Right lobe of liver (tissue), 6 donors: ENCODE measurements around the gene ZNF785. TPM values are rescaled to one million over a fixed set of nuclear protein-coding genes. Genes with fewer than 3 reads are reported as not detected.

Source experiments
- ATAC-seq, 4 donors: fragments of 200-7000 bp; cut with Tn5 transposase; one replicate each; pipeline ENCODE4 v1.9.1; 2020; ENCODE audit warnings: mild to moderate bottlenecking in 4 of 4, moderate library complexity in 4 of 4
- DNase-seq, 3 donors: peaks; one replicate each; pipeline ENCODE4 v3.0.0-alpha.2; 2020
- H3K27ac ChIP-seq, 3 donors: fragments of 200-600 bp; one replicate each; pipeline ENCODE4 v1.8.0; 2022
- H3K27me3 ChIP-seq, 2 donors: fragments of 200-600 bp; one replicate each; pipeline ENCODE4 v1.8.0; 2022
- H3K36me3 ChIP-seq, 4 donors: fragments of 200-600 bp; sonication (generic) in 1 of 4; one replicate each; pipeline versions ENCODE4 v1.5.1 to v1.8.0; 2017 to 2022; ENCODE audit warnings: control low read depth in 1 of 4
- H3K4me1 ChIP-seq, 4 donors: fragments of 200-600 bp; sonication (generic) in 1 of 4; one replicate each; pipeline versions ENCODE4 v1.5.1 to v1.8.0; 2017 to 2022; ENCODE audit warnings: control low read depth in 1 of 4
- H3K4me3 ChIP-seq, 3 donors: fragments of 200-600 bp; one replicate each; pipeline ENCODE4 v1.8.0; 2022
- H3K9me3 ChIP-seq, 4 donors: fragments of 200-600 bp; sonication (generic) in 1 of 4; one replicate each; pipeline versions ENCODE4 v1.5.1 to v1.8.0; 2017 to 2022; ENCODE audit warnings: control low read depth in 1 of 4
- POLR2A ChIP-seq: fragments of 450-650 bp; IDR thresholded peaks from one replicate; pipeline ENCODE4 v1.6.1; 2017; ENCODE audit warnings: antibody characterized with exemption, mild to moderate bottlenecking
- WGBS: methylation state at CpG from one replicate; pipeline ENCODE4 v1.1.6; 2018; ENCODE audit warnings: low coverage, low lambda C conversion rate; ENCODE audit not compliant: insufficient coverage; ENCODE audit errors: missing lambda C conversion rate; 5-methylcytosine and 5-hydroxymethylcytosine counted together
- intact Hi-C, 2 donors: fragments of 100-400 bp; cut with DNase I; formaldehyde crosslinking; loops; one replicate each; pipeline versions ENCODE4 v1.11.2 to v1.14.1; 2022
- total RNA-seq, 6 experiments: library from RNA; depleted of rRNA in 2 of 6; stranded (reverse); fragments of >200 nt in 2 of 6; fragmentation: NEBNext Ultra II Directional in 3 of 6; extraction: Animal tissue kit (Norgen Biotek cat#: 25700) in 3 of 6; gene quantifications; one replicate each; pipeline versions ENCODE4 v1.1.0 to v1.2.4, GENCODE V29; 2016 to 2023
- TF ChIP-seq, protein P1 (sequence below), 4 donors: fragments of 200-600 bp in 3 of 4; fragments of 450-650 bp in 1 of 4; IDR thresholded peaks; one replicate each; pipeline versions ENCODE4 v1.5.1 to v1.8.0; 2016 to 2022; ENCODE audit warnings: antibody characterized with exemption in 4 of 4, mild to moderate bottlenecking in 2 of 4
- donor health status: DM: no; HTN: yes; CAD: no.
- donor health status: DM: no; HTN: no; CAD: no.
- donor health status: DM: no; HTN: no; CAD: no.
- donor health status: DM: no; HTN: yes; CAD: no.
- donor health status: DM: no; HTN: yes; CAD: no.

The ZNF785 gene
- total RNA-seq, 6 experiments from 2014 or later: 2.4 to 6.5 (median 5.6) TPM

DNA sequence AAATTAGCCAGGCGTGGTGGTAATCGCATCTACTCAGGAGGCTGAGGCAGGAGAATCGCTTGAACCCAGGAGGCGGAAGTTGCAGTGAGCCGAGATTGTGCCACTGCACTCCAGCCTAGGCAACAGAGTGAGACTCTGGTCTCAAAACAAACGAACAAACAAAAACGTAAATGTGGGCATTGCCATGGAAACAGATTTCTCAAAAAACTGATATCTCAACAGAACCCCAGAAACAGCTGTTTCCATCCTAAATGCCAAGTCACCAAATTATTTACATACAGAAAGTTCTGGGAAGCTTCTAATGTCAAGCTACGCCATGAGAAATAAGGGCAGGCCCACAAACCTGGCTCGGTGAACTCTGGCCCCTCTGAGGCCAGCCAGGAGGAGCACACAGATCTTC lies 40.7 kb upstream of the ZNF785 start:
- Histone ChIP-seq H3K27me3 (no peaks in the 10 kb centered on the region), H3K36me3 (no peaks in the 10 kb centered on the region), H3K4me1 (peaks cover 0 to 23% (median 4%) of the 10 kb centered on the region in 4 donors), H3K4me3 (no peak overlapping the region), H3K27ac (no peak overlapping the region), H3K9me3 (no peaks in the 10 kb centered on the region)
- no peak for DNase-seq
- intact Hi-C loops: loop anchor here in 1 of 2 donors (10.0 kb wide), 1 partner anchor 201 kb away; no protein-coding TSS in a partner anchor
- TF ChIP-seq POLR2A: no peak
- TF ChIP-seq, protein P1, sequence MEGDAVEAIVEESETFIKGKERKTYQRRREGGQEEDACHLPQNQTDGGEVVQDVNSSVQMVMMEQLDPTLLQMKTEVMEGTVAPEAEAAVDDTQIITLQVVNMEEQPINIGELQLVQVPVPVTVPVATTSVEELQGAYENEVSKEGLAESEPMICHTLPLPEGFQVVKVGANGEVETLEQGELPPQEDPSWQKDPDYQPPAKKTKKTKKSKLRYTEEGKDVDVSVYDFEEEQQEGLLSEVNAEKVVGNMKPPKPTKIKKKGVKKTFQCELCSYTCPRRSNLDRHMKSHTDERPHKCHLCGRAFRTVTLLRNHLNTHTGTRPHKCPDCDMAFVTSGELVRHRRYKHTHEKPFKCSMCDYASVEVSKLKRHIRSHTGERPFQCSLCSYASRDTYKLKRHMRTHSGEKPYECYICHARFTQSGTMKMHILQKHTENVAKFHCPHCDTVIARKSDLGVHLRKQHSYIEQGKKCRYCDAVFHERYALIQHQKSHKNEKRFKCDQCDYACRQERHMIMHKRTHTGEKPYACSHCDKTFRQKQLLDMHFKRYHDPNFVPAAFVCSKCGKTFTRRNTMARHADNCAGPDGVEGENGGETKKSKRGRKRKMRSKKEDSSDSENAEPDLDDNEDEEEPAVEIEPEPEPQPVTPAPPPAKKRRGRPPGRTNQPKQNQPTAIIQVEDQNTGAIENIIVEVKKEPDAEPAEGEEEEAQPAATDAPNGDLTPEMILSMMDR (IDR thresholded peaks at IDR 0.05): no peak
- WGBS: 71% methylated on average over 6 of the region's 9 CpGs
- no peak for ATAC-seq

DNA sequence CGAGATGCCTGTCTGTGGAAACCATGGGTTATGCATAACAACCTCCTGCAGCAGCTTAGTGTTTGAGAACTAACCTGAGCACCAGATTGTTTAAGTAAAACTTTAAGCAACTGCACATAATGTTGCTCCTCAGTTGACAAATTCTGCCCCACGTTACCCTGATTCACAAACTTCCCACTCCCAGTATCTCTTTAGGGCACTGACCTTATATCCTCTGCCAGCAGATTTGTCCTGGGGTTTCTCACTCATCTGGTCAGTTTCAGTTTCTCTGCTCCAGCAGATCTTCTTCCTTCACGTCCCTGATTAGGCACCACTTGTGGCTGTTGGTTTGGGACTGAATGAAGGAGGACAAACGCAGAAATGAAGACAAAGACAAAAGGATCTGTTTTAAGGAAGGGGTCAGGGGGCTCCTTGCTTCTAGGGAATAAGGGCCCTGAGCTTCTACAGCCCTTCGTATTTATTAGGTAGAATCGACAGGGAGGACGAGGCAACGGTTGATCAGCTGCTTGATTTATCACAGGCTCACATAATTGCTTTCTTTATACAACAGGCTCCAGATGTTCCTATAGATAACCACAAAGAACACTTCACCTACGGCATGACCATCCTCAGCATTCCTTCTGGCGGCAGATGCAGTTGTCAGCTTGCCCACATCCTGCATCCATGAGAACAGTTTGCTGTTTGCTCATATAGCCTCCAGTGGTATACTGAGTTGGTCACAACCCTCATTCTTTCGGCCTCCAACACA lies 38.2 kb upstream of the ZNF785 start:
- DNase-seq: no peak
- H3K4me3 ChIP-seq: no peak overlapping the region
- no peaks in the 10 kb centered on the region for H3K27me3 ChIP-seq
- intact Hi-C loops: loop anchor here in 1 of 2 donors (10.0 kb wide), 1 partner anchor 199 kb away; no protein-coding TSS in a partner anchor
- peaks cover 0 to 28% (median 4%) of the 10 kb centered on the region in 4 donors for H3K4me1 ChIP-seq
- TF ChIP-seq POLR2A: no peak
- TF ChIP-seq, protein P1 (IDR thresholded peaks at IDR 0.05): no peak
- no peaks in the 10 kb centered on the region for H3K9me3 ChIP-seq
- peak overlapping the region in 1 of 3 donors; percentile 11 for H3K27ac ChIP-seq
- H3K36me3 ChIP-seq: no peaks in the 10 kb centered on the region
- ATAC-seq: peak; percentile 62 to 83 (median 80)
- WGBS: 48% methylated on average over 7 of the region's 11 CpGs

- intact Hi-C loops: loop anchor here in 1 of 2 donors (10.0 kb wide), 1 partner anchor 198 kb away; no protein-coding TSS in a partner anchor
- TF ChIP-seq, protein P1 (IDR thresholded peaks at IDR 0.05): no peak
- TF ChIP-seq POLR2A: no peak
- Histone ChIP-seq H3K27me3 (no peaks in the 10 kb centered on the region), H3K27ac (no peak overlapping the region), H3K36me3 (no peaks in the 10 kb centered on the region), H3K4me1 (peaks cover 0 to 23% (median 4%) of the 10 kb centered on the region in 4 donors), H3K9me3 (no peaks in the 10 kb centered on the region), H3K4me3 (no peak overlapping the region)
- no peak for DNase-seq
- 38% methylated on average over 10 of the region's 10 CpGs for WGBS
- peak in 1 of 4 donors; percentile 8 for ATAC-seq
Observed at GRCh38 chr16:30622455-30623032, 37.0 kb upstream of the ZNF785 start.

DNA sequence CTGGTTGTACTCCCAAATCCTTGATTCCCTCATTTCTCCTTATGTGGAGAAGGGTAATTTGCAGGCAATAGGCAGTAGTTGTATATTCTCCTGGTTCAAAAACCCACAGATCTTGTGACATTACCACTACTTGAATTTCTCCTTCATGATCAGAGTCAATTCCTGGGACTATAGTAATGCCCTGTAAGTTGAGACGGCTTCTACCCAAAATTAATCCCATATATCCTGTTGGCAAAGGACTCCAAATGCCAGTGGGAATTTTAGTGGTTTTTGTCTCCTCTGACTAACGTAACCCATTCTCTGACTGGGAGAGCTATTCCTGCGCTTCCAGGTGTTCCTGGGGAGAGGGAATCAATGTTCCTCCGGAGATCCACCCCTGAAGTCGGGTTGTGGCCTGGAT lies 36.3 kb upstream of the ZNF785 start:
- intact Hi-C loops: loop anchor here in 1 of 2 donors (10.0 kb wide), 1 partner anchor 197 kb away; no protein-coding TSS in a partner anchor
- DNase-seq (no peak), ATAC-seq (no peak)
- TF ChIP-seq, protein P1 (IDR thresholded peaks at IDR 0.05): no peak
- no peak for TF ChIP-seq POLR2A
- Histone ChIP-seq H3K4me1 (peaks cover 0 to 23% (median 4%) of the 10 kb centered on the region in 4 donors), H3K4me3 (no peak overlapping the region), H3K36me3 (no peaks in the 10 kb centered on the region), H3K27me3 (no peaks in the 10 kb centered on the region), H3K27ac (no peak overlapping the region), H3K9me3 (no peaks in the 10 kb centered on the region)
- WGBS: 85% methylated on average over 4 of the region's 5 CpGs
